ENCODE measurements around the gene PFAS. TPM values are rescaled to one million over a fixed set of nuclear protein-coding genes. Genes with fewer than 3 reads are reported as not detected.

PFAS gene
- polyA plus RNA-seq, 1 donor = 34.9 TPM

DNA sequence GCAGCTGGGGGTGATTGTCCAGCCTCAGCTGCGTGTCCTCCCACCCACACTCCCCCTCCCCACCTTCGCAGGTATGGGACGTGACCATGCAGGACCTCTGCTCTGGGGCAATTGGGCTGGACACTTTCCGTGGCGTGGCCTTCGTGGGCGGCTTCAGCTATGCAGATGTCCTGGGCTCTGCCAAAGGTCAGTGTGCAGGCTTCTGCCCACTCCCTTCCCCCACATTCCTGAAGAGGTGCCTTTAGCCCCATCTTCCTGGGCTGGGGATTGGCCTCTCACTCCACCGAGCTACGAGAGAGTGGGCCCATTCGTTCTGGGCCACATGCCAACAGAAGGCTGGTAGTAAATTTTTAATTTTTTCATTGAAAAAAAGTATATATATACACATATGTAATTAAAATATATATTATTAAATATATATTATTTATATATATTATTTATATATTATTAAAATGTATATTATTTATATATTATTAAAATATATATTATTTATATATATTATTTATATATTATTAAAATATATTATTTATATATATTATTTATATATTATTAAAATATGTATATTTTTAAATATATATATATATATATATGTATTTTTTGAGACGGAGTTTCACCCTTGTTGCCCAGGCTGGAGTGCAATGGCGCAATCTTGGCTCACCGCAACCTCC, 18.5 kb downstream of the PFAS start:
- no peak for DNase-seq

DNA sequence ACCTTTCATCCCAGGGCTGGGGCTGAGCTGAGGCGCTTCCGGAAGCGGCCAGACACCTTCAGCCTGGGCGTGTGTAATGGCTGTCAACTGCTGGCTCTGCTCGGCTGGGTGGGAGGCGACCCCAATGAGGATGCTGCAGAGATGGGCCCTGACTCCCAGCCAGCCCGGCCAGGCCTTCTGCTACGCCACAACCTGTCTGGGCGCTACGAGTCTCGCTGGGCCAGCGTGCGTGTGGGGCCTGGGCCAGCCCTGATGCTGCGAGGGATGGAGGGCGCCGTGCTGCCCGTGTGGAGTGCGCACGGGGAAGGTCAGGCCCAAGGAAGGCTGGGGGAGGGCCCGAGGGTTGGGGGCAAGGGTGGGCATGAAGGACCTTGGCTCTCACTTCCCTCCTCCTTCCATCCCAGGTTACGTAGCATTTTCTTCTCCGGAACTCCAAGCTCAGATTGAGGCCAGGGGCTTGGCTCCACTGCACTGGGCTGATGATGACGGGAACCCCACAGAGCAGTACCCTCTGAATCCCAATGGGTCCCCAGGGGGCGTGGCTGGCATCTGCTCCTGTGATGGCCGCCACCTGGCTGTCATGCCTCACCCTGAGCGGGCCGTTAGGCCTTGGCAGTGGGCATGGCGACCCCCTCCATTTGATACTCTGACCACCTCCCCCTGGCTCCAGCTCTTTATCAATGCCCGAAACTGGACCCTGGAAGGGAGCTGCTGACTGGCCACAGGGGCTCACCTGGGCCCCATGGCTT, 19.6 kb downstream of the PFAS start:
- no peak for DNase-seq

DNA sequence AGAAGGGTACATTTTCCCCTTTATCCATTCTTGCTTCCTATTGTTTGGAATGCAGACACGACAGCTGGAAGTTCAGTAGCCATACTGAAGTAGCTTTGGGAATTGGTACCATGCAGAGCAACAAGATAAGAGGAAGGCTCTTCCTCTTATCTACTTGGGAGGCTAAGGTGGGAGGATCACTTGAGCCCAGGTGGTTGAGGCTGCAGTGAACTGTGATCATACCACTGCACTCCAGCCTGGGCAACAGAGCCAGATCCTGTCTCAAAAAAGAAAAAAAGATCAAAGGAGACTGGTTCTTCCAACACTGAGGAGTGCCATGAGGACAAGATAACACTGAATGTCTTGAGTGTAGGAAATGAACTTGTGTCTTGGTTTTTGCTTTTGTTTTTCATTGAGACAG, 23.3 kb downstream of the PFAS start:
- DNase-seq = no peak

DNA sequence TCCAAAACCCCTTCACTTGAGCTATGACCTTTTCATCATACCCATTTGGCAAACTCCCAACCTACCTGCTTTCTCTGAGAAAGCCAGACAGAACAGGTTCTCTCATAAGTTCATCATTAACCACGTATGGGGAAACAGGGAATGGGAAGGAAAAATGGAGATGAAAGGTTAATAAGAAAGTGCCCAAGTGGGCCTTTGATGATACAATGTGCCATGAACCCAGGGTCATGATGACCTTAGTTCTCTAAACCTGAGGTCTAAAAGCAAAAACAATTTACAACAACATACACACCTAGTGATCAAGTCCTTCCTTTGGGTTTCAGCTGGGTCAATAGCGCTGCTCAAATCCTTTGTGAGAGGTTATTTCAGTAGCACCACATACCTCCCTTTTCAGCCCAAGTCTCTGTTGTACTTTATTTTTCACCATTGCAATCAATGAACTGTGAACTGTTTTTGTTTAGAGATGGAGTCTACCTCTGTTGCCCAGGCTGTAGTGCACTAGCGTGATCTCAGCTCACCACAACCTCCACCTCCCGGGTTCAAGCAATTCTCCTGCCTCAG, 24.9 kb downstream of the PFAS start:
- no peak for DNase-seq

DNA sequence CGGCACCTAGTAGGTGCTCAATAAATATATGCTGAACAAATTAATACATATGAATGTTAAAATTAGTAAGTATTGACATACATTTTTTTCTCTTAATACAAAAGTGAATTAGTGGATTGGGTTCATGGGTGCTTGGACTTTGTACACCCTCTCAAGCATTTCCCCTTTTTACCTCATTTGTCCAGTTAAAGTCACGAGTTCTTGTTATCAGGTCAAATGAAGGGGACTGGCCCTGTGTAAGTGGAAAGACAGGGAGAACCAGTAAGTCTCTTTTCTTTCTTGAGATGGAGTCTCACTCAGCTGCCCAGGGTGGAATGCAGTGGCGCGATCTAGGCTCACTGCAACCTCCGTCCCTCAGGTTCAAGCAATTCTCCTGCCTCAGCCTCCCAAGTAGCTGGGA, 25.7 kb downstream of the PFAS start:
- no peak for DNase-seq

DNA sequence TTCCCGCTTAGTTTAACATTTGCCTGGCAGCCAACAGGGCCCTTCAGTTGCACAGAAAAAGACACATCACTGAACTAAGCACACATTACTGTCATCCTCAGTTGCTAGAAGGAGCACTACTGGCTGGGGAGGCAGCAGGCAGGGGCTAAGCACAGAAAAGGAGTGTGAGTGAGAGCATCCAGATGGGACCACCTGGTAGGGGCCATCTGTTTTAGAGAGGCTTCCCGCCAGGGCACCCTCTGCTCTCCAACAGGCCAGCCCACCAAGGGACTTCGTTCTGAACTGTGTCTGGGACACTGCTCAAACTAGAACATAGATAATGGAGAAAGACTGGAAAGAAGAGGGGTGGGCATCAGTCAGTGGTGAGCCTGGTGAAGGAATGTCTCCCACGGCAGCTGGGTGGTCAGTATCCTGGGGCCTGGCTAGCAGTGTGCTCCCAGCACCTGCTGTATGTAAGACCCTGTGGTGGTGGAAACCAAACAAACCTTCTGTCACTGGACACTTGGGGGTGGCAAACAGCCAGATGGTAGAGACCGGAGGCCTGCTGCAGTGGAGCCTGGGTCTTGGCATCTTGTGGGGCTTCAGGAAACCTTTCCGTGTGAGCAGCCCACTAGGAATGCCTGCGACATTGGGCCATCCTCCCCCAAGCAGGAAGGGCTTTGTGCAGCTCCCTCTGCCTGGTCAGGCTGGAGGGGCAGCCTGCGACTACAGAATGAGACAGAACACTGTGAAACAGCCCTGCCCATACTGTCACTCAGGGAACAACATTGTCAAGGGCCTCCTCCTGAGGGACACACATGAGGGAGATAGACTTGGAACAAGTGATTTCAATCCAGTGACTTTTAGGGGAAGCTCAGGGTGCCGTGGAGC, 26.6 kb downstream of the PFAS start:
- DNase-seq = no peak

DNA sequence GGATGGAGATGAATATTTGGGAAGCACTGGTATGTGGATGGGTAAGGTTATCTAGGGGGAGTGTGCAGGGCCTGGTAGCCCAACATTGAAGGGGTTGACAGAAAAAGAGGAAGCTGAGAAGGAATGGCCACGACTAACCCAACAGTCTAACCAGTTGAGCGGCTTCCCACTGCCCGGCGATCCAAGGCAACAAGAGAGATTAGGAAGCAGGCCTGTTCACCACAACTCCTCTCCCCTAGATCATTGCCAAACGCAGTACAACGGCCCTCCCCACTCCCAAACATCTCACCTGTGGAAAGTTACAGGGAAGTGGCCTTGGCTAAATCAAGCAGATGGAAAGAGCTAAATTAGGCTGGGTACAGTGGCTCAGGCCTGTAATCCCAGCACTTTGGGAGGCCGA, 28.2 kb downstream of the PFAS start:
- no peak for DNase-seq

DNA sequence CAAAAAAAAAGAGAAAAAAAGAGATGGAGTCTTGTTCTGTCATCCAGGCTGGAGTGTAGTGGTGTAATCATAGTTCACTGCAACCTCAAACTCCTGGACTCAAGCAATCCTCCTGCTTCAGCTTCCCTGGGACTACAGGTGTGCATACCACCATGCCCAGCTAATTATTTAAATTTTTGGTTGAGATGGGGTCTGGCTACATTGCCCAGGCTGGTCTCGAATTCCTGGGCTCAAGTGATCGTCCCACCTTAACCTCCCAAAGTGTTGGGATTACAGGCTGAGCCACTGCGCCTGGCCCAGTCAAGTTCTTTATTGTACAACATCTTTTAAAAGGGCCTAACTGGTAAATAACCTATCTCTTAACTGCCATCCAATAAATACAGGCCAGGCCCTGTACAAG, 33.3 kb downstream of the PFAS start:
- DNase-seq = no peak

DNA sequence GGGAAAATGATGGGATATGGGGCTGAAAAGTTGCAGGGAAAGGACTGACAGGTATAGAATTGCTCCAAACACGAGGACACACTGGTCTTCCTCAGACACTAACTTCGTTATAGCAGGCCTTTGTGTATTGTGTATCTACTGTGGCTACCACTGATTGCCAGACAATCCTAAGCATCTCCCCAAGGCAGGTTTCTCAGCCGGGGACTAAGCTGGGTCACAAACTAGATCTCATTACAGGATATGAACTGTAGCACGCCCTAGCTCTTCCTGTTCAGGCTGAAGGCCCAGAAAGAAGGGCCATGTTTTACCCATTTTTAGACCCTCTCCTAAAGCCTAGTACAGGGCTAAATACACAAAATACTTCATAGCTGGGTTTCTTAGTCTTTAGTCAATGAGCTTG, 34.3 kb downstream of the PFAS start:
- DNase-seq = no peak

DNA sequence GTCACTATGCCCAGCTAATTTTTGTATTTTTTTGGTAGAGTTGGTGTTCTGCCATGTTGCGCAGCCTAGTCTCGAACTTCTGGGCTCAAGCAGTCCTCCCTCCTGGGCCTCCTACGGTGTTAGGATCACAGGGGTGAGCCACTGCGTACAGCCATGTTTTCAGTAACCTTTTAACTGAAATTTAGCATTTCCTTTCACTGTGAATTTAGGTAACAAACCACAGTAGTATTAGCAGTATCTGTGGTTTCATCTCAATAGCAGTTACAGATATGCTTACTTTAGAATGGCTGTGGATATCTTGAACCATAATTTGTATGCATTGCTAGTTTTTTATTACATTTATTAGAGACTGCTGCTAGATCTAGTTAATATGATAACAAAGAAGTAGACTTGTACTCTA, 35.0 kb downstream of the PFAS start:
- DNase-seq = no peak

DNA sequence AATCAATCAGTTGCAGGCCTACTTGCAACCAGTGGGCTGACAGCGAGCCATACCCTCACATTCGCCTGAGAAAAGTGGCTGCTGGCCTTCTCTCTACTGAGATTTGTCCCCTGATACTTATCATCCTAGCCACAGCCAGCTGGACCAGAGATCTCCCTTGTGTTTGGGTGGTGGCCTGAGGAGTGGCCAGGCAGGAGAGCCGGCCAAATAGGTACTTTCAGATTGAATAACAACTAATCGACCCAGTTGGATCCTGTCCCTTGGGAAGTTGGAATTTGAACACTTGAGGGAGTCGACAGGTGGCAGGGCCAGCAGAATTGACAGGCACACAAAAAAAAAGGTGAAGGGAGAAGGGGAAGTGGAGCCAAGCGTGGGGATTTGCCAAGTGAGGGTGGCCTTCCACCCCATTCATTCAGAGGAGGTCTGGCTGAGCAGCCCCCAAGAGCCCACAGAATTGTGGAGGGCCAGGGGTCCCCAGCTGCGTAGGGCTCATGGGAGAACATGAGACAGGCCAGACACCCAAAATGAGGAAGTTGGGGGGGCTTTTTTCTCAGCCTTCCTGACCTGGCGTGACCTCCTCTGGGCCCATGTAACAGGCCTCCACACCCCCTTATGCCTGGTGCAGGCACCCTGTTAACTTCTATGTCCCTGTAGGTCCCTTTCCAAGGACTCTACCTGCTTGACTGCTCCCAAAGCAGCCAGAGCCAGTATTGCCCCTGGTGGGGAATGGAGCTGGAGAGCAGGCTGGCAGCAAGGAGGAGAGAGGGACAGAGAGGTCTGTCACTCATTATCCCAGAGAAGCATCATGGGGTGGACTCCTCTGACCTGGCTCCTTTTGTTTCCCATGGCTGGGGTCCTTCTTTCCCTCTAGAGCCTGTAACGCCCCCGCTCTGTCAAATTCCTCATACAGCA, 36.4 kb downstream of the PFAS start:
- DNase-seq = no peak

DNA sequence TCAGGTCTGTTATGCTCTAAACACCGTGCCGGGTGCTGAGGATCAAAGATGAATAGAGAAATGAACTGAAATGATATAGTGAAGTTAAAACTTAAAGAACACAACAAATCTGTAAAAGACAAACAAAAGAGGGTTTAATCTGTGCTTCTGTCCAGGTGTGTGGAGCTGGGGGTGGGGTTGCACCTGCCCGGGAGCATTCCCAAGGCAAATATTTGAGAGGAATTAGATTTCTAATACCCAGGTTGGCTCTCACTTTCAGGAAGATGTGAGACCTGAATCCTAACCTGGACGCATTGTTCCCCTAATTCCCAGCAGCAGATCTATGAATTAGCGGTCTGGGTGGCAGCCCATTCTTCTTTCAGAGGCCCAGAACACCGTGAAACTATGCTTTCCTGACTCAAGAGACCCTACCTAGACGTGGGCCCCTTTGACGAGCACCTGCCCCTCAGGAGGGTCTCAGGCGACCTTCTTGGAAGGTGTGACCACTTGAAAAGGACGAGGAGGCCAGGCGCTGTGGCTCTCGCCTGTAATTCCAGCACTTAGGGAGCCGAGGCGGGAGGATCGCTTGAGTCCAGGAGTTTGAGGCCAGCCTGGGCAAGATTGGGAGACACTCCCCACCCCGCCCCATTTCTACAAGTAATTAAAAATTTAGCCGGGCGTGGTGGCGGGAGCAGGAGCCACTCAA, 38.7 kb downstream of the PFAS start:
- DNase-seq = no peak

DNA sequence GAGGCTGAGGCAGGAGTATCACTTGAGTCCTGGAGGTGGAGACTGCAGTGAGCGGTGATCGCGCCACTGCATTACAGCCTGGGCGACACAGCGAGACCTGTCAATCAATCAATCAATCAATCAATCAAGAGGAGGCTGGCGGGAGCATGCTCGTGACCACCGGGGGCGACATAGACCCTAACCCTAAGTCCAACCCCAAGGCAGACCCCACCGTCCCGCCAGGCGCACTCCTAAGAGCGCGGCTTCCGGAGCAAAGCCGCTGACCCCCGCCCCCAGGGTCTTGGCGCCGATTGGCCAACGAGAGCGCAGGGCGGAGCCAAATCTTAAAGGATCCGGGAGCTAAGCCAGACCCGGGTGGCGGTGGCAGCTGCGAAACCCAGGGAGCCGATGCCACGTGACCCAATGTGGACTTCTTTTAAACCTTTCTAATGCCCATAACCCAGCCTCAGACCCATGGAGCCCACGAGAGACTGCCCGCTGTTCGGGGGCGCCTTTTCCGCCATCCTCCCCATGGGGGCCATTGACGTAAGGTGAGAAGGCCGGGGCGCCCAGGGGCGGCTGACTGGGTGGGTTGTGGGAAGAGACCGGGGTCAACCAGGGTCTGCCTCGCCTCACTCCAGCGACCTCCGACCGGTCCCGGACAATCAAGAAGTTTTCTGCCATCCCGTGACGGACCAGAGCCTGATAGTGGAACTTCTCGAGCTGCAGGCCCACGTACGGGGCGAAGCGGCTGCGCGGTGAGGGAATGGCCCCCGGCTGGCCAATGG, 39.4 kb downstream of the PFAS start, which contains the start of gene RANGRF:
RANGRF (plus strand) TSS at position 335 of the 767 bp plus-strand sequence; CDS start at position 454, 119 bp downstream.
- DNase-seq = peak; percentile 91

DNA sequence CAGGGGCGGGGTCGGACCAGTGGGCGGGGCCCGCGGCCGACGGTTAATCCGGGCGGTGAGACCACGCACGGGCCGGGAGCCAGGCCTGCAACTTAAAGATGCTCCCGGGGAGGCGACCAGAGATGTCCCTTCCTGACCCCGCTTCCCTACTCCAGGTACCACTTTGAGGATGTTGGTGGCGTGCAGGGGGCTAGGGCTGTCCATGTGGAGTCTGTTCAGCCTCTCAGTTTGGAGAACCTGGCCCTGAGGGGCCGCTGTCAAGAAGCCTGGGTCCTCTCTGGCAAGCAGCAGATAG, 40.0 kb downstream of the PFAS start:
- no peak for DNase-seq

DNA sequence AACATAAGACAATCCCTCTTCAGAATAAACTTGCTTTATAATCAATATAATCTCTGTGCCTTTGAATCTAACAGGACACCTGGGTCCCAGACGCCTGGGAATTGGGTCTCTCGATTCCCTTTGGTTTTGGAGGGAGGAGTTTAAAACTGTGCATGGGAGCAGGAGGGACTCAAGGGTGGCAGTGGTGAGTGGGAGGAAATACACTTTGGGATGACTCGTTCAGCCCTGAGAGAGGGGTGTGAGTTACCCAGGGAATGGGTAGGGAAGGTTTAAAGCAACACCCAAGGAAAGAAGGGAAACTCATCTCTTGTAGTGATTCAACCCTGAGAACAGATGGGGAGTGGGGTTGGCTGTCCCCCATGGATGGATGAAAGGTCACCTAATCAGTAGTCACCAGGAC, 41.0 kb downstream of the PFAS start:
- DNase-seq = no peak

DNA sequence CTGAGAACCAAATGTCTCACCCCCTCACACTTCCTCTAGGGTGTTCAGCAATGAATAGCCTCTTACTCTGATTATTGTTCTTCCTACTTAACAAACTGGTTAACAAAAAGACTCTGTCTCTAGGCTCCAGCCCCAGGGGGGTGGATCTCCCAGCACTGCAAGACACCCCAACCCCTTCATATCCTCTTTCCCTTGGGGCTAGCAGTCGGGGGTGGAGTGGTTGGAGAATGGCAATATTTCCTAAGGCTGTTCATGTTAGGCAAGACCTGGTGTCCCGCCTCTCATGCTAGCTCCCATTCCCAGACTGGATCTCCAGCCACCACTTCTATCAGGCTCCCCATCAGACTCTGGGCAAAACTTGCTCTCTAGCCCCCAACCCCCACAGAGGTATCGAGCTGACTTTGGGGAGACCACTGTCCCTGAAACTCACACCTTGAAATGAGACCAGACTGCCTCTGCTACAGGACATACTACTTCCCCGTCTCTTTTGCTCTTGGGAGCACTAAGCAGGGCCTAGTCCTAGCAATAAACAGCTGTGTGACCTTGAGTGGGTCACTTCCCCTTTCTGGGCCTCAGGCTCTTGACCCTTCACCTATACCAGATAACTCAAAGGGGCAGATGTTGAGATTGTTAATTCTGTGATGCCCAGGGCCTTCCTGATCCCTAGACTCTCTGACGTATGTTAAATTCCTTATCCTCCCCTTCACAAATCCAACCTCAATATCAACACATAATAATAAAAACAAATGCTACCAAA, 43.7 kb downstream of the PFAS start:
- no peak for DNase-seq

DNA sequence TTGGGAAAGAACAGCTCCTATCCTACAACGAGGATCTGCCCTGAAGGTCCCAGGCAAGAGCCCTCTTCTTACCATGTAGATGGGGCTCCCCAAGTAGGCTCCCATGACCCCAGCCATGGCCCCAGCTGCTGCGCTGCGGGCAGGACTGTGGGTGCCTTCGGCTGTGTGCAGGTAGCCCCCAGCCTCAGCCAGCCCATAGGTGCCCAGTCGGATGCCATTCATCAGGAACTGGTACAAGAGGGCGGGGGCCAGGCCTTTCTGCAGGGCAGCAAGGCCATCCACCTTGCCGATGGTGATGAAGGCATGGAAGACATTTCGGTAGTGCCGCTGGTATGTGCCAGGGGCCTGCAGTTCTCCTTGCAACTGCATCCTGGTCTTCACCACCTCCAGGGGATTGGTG, 45.3 kb downstream of the PFAS start:
- DNase-seq = no peak

DNA sequence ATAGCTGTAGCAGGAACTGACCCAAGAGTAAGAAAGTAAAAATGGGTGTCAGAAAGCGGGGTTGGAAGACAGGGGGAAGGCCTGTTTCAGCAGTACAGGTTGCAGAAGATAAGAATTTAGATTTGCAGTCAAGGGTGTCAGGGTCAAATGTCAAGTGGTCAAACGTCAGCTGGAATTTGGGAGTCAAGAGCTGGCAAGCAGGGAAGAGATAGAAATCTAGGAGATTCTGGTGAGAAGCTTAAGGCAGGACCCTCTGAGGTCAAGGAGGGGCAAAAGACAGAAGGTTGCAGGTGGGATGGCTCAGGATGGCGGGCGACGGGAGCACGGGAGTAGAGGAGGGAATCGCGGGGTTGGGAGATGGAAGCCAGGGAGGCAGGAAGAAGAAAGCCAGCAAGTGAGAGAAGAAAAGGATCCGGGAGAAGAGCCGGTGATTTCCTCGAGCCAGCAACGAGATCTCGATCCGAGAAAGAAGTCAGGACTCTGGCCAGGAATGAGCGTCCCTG, 45.8 kb downstream of the PFAS start:
- DNase-seq = no peak

DNA sequence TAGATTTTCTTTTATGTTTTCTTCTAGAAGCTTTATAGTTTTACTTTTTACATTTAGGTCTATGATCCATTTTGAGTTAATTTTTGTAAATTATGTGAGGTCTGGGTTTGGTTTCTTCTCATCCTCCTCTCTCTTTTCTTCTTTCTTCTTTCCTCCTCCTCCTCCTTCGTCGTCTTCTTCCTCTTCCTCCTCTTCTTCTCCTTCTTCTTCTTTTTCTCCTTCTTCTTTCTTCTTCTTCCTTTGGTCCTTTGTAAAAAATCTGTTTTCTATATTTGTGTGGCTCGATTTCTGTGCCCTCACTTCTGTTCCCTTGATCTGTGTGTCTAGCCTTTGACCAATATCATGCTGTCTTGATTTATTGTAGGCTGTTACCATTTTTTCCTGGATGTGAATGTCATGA, 51.1 kb downstream of the PFAS start:
- DNase-seq = no peak

Measured in hindlimb muscle (tissue), 1 donor.